ENCODE measurements around the gene COL2A1.

COL2A1 gene

DNA sequence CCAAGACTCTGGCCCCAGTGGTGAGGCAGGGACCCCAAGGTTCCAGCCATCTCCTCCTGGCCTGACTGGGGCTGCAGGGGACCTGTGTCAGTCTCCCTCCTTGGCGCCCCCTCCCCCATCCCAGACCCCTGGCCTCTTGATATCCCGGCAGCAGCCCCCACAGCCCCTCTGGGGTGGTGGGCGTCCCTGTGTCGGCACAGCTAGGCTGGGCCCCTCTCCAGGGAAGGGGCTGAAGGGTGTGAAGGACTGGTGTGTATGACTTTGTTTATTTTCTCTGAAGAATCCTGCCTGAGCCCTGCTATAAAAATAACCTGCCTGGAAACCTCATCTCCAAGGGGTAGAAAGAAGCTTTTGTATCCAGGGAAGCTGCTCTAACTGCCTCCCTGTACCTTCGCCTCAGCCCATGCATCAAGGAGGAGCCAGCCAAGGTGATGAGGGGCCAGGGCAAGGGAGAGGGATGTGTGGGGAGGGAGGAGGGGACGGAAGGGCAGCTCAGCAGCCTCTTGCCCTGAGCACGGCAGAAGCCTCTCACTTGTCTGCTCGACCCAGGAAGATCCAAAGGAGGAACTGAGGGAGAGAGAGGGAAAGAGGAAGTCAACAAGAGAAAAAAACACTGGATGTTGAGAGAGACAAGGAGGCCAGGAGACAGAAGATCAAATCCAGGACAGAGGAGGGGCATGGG lies 25.4 kb upstream of the COL2A1 start:
- no peak for DNase-seq

- no peak for DNase-seq
Measured at GRCh38 chr12:48028541-48029431, 24.5 kb upstream of the COL2A1 start.

DNA sequence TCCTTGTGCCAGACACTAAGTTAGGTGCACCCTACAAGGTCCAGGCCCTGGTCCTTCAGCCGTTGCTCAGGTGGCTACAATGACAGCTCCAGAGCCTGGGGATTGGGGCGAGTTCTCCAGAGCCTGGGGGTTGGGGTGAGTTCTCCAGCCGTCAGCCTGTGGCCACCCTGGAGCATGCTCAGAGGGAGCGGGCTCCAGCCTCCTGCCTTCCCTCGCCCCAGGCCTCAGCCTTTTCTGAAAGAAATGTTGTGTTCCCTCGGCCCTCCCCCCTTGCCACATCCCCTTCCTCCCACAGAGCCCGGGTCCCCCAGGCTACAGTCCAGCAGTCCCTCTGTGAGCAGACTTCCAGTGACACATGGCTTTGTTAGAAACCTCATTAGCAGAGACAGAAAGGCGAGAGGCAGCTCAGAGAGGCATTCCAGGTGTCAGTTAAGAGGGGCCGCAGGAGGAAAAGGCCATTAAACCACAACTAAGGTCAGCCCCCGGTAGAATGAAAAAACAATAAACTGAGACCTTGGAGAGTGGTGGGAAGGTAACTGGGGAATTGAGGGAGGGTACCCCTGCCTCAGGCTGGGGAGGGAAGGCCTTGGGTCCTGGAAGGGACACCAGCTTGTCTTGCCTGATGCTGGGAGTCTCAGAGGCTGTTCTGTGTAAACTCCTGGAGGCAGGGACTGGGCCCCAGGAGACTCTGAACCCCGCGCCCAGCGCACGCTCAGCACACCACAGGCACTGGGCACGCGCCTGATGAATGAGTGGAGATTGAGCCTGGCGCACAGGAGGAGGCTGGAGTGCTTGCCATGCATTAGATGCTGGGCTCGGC lies 23.1 kb upstream of the COL2A1 start:
- DNase-seq, result no peak

GRCh38 chr12:48026060-48026827 lies 22.0 kb upstream of the COL2A1 start:
- no peak for DNase-seq

DNA sequence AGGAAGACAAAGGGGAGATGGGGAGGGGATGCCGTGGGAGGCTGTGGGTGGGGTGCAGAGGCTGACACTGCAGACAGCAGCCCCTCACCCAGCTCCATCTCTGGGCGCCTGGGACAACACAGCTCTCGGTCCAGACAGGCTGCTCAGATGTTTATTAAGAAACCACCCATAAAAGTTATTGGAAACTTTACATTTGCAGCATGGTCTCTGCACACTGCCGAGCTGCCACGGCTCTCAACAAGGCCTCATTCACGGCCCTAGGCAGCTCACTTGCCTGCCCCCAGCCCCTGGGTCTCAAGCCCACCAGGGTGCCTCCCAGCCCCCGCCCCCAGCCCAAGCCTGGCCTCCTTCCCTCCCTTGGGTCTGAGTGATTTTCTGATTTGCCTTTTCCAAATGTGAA lies 21.0 kb upstream of the COL2A1 start:
- no peak for DNase-seq

DNA sequence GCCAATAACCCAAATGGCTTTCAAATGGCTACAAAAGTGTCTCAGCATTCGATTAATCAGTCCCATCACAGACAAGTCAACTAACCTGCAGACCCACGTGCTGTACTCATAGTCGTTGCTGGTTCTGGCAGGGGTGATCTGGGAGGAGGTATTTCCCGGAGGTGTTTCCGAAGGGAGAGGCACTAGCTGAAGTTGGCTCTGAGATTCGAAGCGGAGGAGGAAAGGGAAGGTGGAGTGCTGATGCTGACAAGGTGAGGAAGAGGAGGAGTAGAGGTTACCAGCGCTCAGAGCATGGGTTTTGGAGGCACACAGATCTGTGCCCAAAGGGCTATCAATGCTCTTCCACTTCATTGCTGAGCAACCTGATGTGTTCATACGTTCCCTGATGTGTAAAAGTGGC lies 20.5 kb upstream of the COL2A1 start:
- DNase-seq, result no peak

GRCh38 chr12:48023386-48023785 lies 19.1 kb upstream of the COL2A1 start:
- DNase-seq, result peak; percentile 45

DNA sequence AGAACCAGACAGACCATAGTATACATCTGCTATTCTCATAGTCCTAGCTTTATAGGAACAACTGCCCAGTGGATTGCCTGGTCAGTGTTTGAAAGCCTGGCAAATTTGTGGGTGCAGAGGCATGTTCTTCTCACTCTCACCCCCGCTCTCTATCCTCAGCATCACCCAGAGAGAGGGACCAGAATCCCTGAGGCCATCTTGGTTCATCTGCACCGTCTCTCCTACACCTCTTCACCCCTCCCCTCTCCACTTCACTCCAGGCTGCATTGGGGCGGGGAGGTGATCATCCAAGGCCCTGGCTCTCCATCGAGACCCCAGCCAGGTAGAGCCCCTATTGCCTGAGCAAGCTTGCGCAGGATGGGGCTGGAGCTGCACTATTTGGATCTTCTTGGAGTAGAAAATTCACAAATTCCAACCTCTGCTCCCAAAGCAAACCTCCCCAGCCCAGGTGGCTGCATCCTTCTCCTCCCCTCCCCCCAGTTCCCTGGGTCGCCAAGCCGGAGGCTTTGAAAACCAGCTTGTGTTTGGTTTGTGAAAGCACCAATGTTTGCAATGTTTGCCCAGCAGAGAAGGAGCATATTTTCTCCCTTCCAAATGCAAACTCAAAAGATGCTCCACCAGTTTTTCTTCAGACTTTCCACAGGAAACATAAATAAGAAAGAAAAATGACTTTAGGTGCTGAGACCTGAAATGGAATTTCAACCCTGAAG lies 18.6 kb upstream of the COL2A1 start:
- peak; percentile 23 for DNase-seq

- DNase-seq, result no peak
Measured at GRCh38 chr12:48022180-48022521, 17.9 kb upstream of the COL2A1 start.

- peak; percentile 91 for DNase-seq
Measured at GRCh38 chr12:48021485-48022179, 17.4 kb upstream of the COL2A1 start.

DNA sequence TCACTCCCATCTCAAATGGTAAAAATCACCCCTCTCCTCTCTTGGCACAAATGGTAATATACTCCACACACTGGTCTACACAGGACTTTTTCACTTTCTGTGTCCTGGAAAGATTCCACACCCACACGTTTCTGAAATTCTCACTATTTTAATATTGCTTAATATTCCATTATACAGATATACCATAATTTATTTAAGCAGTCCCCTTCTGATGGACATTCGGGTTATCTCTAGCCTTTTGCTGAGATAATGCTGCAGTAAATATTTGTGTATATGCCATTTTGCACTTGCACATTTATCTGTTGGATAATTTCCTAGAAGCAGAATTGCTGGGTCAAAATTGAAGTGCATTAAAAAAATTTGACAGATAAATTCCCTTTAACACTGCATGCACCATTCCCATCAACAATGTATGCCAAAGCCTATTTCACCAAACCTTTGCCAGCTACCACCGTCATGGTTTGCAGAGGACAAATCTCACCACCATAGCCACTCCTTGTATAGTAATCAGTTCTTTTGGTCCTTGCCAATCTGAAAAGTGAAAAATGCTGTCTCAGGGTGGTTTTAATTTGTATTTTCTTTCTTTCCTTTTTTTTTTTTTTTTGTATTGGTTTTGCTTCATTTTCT lies 15.5 kb upstream of the COL2A1 start:
- DNase-seq, result no peak

GRCh38 chr12:48018618-48018995 lies 14.3 kb upstream of the COL2A1 start:
- DNase-seq, result no peak

DNA sequence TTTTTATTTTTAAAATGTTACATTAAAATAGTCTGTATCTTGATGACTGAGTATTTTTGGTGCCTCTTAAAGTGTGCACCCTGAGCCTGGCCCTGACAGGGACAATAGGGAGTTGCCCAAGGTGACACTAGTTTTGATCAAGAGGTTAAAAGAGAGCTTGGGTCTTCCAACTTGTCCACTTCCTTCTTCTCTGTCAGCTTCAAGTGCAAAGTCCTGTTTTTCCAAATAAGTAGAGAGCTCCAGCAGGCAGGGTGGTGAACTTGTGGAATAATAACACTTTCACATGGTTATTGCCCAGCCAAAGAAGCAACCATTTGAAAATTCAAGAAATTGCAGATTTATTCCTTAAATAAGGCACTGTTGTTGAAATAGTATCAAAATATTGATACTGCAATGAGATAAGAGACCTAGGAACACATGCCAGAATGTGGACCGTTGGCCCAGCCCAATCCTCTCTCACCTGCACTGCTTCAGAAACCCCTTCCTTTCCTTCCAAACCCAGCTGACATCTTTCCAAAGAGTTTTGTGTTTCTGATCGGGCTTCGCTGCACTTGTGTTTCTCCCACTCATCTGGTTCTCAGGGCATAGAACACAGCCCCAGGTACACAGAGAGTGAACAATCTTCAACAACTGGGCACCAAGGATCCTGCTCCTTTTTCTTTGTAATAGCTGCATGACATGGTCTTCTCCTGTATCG lies 13.8 kb upstream of the COL2A1 start:
- DNase-seq, result no peak

- DNase-seq, result no peak
Measured at GRCh38 chr12:48017496-48017895, 13.2 kb upstream of the COL2A1 start.

GRCh38 chr12:48016373-48017020 lies 12.2 kb upstream of the COL2A1 start:
- no peak for DNase-seq

- no peak for DNase-seq
Measured at GRCh38 chr12:48015954-48016353, 11.7 kb upstream of the COL2A1 start.

GRCh38 chr12:48015129-48015528 lies 10.9 kb upstream of the COL2A1 start:
- no peak for DNase-seq

GRCh38 chr12:48013287-48013686 lies 9.0 kb upstream of the COL2A1 start:
- DNase-seq, result no peak

GRCh38 chr12:48012070-48012469 lies 7.8 kb upstream of the COL2A1 start:
- DNase-seq, result no peak

All from NCI-H2029 (cell line).